Measurements from ENCODE around the gene BOK. TPM values are rescaled to one million over a fixed set of nuclear protein-coding genes. Genes with fewer than 3 reads are reported as not detected.

Gene BOK
- total RNA-seq, 1 donor from 2014 or later, result 83.3 TPM

DNA sequence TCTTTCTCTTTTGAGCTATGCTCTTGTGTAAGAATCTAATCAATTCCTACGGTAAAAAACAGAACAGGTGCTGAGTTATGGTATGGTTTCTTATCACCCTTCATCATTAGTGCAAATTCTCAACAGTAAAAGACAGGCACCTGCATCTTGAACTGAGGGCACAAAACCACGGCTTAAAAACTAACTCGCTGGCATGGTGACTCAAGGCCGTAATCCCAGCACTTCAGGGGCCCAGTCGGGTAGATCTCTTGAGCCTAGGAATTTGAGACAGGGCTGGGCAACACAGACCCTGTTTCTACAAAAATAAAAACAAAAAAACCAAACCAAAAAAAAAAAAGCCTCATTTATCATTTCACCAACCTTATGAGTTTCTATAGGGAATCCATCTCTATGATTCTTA is 45.1 kb downstream of the BOK start:
- DNase-seq (ENCODE audit: low read depth), result no peak
- TF ChIP-seq, protein P1, sequence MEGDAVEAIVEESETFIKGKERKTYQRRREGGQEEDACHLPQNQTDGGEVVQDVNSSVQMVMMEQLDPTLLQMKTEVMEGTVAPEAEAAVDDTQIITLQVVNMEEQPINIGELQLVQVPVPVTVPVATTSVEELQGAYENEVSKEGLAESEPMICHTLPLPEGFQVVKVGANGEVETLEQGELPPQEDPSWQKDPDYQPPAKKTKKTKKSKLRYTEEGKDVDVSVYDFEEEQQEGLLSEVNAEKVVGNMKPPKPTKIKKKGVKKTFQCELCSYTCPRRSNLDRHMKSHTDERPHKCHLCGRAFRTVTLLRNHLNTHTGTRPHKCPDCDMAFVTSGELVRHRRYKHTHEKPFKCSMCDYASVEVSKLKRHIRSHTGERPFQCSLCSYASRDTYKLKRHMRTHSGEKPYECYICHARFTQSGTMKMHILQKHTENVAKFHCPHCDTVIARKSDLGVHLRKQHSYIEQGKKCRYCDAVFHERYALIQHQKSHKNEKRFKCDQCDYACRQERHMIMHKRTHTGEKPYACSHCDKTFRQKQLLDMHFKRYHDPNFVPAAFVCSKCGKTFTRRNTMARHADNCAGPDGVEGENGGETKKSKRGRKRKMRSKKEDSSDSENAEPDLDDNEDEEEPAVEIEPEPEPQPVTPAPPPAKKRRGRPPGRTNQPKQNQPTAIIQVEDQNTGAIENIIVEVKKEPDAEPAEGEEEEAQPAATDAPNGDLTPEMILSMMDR (conservative IDR thresholded peaks at IDR 0.05; ENCODE audit: low read depth, low read length), result no peak
- H3K4me3 ChIP-seq (ENCODE audit: low read depth, low read length), result no peak overlapping the region

DNA sequence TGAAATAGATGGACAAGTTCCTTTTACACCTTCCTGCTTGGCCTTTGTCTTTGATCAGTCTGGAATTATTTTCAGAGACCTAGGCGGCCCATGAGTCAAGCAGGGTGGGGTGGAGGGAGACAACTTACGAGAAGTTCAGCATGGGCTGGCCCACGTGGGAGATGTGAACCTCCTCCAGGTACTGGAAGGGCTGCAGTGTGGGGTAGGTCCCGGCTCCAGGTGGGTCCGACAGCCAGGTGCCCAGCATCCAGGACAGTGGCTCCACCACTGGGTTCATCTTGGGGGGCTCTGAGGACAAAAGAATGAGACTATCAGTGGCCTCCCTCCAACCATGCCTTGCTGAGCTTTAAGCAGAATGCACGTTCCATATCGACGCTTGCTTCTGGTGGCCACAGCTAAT is 47.6 kb downstream of the BOK start:
- TF ChIP-seq, protein P1 (conservative IDR thresholded peaks at IDR 0.05; ENCODE audit: low read depth, low read length), result no peak

DNA sequence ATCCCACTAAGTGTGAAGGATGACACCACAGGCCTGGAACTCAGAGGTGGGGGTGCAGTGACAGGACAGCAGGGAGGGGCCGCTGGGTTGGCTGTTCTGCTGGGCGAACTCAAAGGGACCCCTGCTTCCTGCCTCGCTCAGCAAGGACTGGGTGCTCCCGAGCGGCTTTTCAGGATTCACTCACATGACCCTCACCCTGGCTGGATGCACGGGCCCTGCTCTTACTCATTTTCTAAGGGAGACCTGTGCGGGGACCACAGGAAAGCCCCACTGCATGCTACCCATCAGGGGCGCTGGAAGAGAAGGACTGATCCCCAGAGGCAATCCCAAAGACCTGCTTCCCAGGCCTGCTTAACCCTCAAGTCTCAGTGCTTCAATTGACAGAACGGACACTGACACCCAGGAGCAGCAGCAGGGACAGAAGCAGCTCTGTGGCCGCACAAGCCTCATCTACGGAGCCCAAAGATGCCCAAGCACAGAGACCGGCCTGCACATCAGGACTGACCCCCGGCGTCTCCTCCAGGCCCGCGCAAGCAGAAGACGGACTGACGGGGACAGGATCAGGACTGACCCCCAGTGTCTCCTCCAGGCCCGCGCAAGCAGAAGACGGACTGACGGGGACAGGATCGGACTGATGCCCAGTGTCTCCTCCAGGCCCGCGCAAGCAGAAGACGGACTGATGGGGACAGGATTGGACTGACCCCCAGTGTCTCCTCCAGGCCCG is 48.8 kb downstream of the BOK start:
- DNase-seq (ENCODE audit: low read depth), result no peak
- H3K4me3 ChIP-seq (ENCODE audit: low read depth, low read length), result no peak overlapping the region
- TF ChIP-seq, protein P1 (conservative IDR thresholded peaks at IDR 0.05; ENCODE audit: low read depth, low read length), result no peak

More for the DNA sequence above, 47.6 kb downstream of the BOK start:
- no peak for DNase-seq (ENCODE audit: low read depth)
- no peak overlapping the region for H3K4me3 ChIP-seq (ENCODE audit: low read depth, low read length)

DNA sequence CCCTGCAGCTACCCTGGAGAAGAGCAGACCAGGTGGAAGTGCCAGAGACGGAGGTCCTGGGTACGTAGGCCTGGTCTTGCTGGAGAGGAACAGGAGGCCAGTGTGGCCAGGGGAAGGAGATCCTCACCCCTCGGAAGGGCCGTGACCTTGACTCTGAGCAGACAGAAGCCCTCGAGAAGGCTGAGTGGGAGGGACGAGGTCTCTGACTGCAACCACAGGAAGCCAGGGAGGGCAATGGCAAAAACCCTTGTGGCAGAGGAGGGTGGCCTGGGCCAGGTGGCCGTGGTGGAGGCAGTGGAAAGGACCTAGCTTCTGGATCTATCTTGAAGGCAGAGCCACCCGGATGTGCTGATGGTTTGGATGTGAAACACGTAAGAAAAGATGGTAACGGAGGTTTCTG is 50.3 kb downstream of the BOK start:
- TF ChIP-seq, protein P1 (conservative IDR thresholded peaks at IDR 0.05; ENCODE audit: low read depth, low read length), result no peak
- no peak for DNase-seq (ENCODE audit: low read depth)
- no peak overlapping the region for H3K4me3 ChIP-seq (ENCODE audit: low read depth, low read length)

DNA sequence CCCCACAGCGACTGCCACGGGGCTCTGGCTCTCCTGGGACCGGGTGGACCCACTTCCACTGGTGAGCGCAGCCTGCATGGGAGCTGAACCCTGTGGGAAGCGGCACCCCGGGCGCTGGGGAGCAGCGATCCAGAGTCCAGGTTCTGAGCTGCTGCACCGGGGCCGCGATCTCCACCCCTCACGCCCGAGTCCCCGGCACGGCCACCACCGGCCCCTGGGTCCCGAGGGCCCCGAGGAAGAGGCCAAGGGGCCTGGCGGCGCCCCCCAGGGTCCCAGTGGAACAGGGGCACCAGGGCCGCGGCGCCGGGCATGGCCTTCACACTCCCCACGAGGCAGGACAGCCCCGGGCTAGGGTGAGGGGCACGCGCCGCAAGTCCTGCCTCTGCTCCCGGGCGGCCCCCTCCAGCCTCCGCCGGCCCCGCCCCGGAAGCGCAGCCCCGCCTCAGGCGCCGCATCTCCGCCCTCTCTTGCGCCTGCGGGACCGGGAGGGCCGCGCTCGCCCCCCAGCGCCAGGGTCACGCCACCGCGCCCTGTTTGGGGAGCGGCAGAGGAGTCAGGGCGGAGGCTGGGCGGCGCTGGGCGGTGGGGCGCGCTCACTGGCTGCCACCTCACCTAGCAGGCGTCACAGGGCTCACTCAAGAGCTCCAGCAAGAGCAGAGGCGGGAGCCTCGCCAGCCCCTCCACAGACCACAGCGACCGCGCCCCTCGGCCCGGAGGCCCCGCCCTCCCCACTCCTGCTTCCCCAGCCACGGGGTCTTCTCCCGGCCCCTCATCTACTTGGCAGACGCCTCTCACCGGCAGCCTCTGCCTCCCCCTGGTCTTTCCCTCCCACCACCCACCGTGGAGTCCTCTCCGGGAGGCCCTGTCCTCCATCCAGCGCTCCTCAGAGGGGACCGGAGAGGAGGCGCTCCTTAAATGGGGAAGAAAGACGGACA is 51.6 kb downstream of the BOK start:
- peak overlapping the region; percentile 67 for H3K4me3 ChIP-seq (ENCODE audit: low read depth, low read length)
- no peak for DNase-seq (ENCODE audit: low read depth)
- TF ChIP-seq, protein P1 (conservative IDR thresholded peaks at IDR 0.05; ENCODE audit: low read depth, low read length), result peak; percentile 50

DNA sequence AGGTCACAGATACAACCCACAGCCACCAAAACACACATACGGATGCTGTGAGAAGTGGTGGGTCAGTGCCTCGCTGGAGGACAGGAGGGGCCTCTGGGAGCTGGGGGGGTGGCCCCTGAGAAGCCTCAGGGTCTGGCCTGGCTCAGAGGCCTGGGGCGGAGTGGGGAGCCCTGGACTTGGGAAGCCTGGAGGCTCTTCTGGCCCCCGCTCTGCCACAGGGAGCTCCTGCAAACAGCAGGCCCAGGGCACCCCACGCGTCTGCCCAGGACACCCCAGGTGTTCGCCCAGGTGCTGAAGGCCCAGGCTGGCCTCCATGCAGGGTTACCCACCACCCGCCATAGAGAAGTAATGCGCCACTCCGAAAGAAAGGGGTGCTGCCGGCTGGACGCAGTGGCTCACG is 52.5 kb downstream of the BOK start:
- no peak for DNase-seq (ENCODE audit: low read depth)
- TF ChIP-seq, protein P1 (conservative IDR thresholded peaks at IDR 0.05; ENCODE audit: low read depth, low read length), result no peak
- H3K4me3 ChIP-seq (ENCODE audit: low read depth, low read length), result no peak overlapping the region

All from epithelial cell of proximal tubule (primary cell).